SK-N-SH (cell line): Measurements from ENCODE around the gene ANO9. TPM values are rescaled to one million over a fixed set of nuclear protein-coding genes. Genes with fewer than 3 reads are reported as not detected.

ENCODE experiments used
- CTCF ChIA-PET: fragments of 300-600, 350-600 bp; formaldehyde crosslinking; extraction: SDS; loops from one replicate; lab custom pipeline; 2021; lab: Yijun Ruan, JAX
- POLR2A ChIA-PET: fragments of 350-600 bp; sonication (Branson Sonifier 250); formaldehyde crosslinking; extraction: SDS; loops from one replicate; lab custom pipeline; 2020; ENCODE audit warnings: antibody characterized with exemption, inconsistent platforms; lab: Yijun Ruan, JAX
- DNase-seq: peaks from one replicate; pipeline ENCODE4 v3.0.0; 2012
- H2AFZ ChIP-seq: fragments of 200-600 bp; sonication (generic); 2 replicates; pipeline ENCODE4 v1.8.1; 2016; ENCODE audit warnings: antibody characterized with exemption, mild to moderate bottlenecking, low read depth
- H3F3A ChIP-seq: fragments of 200-600 bp; sonication (generic); replicated peaks from 2 replicates; pipeline ENCODE3; 2016; ENCODE audit warnings: antibody characterized with exemption, mild to moderate bottlenecking; ENCODE audit not compliant: insufficient read depth
- H3K27ac ChIP-seq, 2 experiments: fragments of 200-500 bp in 1 of 2; fragments of 200-600 bp in 1 of 2; sonication (Bioruptor generic) in 1 of 2; sonication (generic), shearing (Covaris generic) in 1 of 2; 2 replicates each; pipeline versions ENCODE4 v1.5.1 to v1.6.1; 2014 to 2016; ENCODE audit warnings: low read depth in 2 of 2, inconsistent platforms in 1 of 2, low read length in 1 of 2, mild to moderate bottlenecking in 1 of 2, mixed read lengths in 1 of 2
- H3K27me3 ChIP-seq: fragments of 200-600 bp; sonication (generic), shearing (Covaris generic); 2 replicates; pipeline ENCODE4 v1.6.1; 2016; ENCODE audit warnings: mixed run types; ENCODE audit not compliant: insufficient read depth
- H3K36me3 ChIP-seq, 2 experiments: fragments of 200-500 bp in 1 of 2; fragments of 200-600 bp in 1 of 2; sonication (Bioruptor generic) in 1 of 2; sonication (generic) in 1 of 2; replicated peaks in 1 of 2; 2 replicates each; pipeline versions ENCODE3 to v1.5.1; 2014 to 2016; ENCODE audit warnings: low read length in 1 of 2, mild to moderate bottlenecking in 1 of 2; ENCODE audit not compliant: insufficient read depth in 2 of 2, control insufficient read depth in 1 of 2
- H3K4me1 ChIP-seq, 2 experiments: fragments of 200-500 bp in 1 of 2; fragments of 200-600 bp in 1 of 2; sonication (Bioruptor generic) in 1 of 2; sonication (generic), shearing (Covaris generic) in 1 of 2; 2 replicates each; pipeline versions ENCODE4 v1.5.1 to v1.6.1; 2014 to 2016; ENCODE audit warnings: low read depth in 1 of 2, low read length in 1 of 2, mixed run types in 1 of 2; ENCODE audit not compliant: insufficient read depth in 2 of 2, control insufficient read depth in 1 of 2
- H3K4me2 ChIP-seq: fragments of 200-600 bp; sonication (generic), shearing (Covaris generic); 2 replicates; pipeline ENCODE4 v1.6.1; 2017; ENCODE audit warnings: mixed run types
- H3K4me3 ChIP-seq, 2 experiments: fragments of 200-500 bp in 1 of 2; fragments of 200-600 bp in 1 of 2; sonication (Bioruptor generic) in 1 of 2; sonication (generic), shearing (Covaris generic) in 1 of 2; 2 replicates each; pipeline versions ENCODE4 v1.5.1 to v1.8.1; 2014 to 2016; ENCODE audit warnings: low read depth in 2 of 2, inconsistent platforms in 1 of 2, low read length in 1 of 2, mild to moderate bottlenecking in 1 of 2, mixed read lengths in 1 of 2, moderate library complexity in 1 of 2
- H3K79me2 ChIP-seq: fragments of 200-600 bp; sonication (generic); 2 replicates; pipeline ENCODE4 v1.8.1; 2017; ENCODE audit warnings: mild to moderate bottlenecking; ENCODE audit not compliant: insufficient read depth
- H3K9ac ChIP-seq: fragments of 200-600 bp; sonication (generic); 2 replicates; pipeline ENCODE4 v1.6.1; 2017; ENCODE audit warnings: mixed run types
- H3K9me2 ChIP-seq: fragments of 200-600 bp; sonication (generic); 2 replicates; pipeline ENCODE4 v1.6.1; 2017; ENCODE audit warnings: mixed run types
- H3K9me3 ChIP-seq: fragments of 200-600 bp; sonication (generic); 2 replicates; pipeline ENCODE4 v1.6.1; 2017; ENCODE audit warnings: mixed run types, mild to moderate bottlenecking, moderate library complexity
- H4K20me1 ChIP-seq: fragments of 200-600 bp; sonication (generic); 2 replicates; pipeline ENCODE4 v1.6.1; 2017; ENCODE audit warnings: mild to moderate bottlenecking, mixed run types; ENCODE audit not compliant: insufficient read depth
- EP300 ChIP-seq, 2 experiments: IDR thresholded peaks; 2 replicates each; pipeline versions ENCODE4 v1.4.0 to v1.6.1; 2012; ENCODE audit warnings: borderline replicate concordance in 1 of 2, low read depth in 1 of 2, low read length in 1 of 2
- GABPA ChIP-seq: IDR thresholded peaks from 2 replicates; pipeline ENCODE4 v1.4.0; 2012; ENCODE audit warnings: low read depth, mild to moderate bottlenecking
- GATA2 ChIP-seq: sonication (generic); formaldehyde crosslinking; IDR thresholded peaks from 2 replicates; pipeline ENCODE4 v1.5.0; 2020; ENCODE audit warnings: mild to moderate bottlenecking, missing genetic modification reagents
- IRF3 ChIP-seq: fragments of 150-350 bp; IDR thresholded peaks from 2 replicates; pipeline ENCODE4 v1.6.1; 2016; ENCODE audit warnings: mild to moderate bottlenecking, low read depth, low read length
- JUND ChIP-seq: IDR thresholded peaks from 2 replicates; pipeline ENCODE4 v1.4.0; 2012
- MAX ChIP-seq: IDR thresholded peaks from 2 replicates; pipeline ENCODE4 v1.4.0; 2012; ENCODE audit warnings: low read depth
- RFX5 ChIP-seq: IDR thresholded peaks from 2 replicates; pipeline ENCODE4 v1.6.1; 2012; ENCODE audit warnings: mild to moderate bottlenecking, improper control_type of control experiment, low read length
- USF1 ChIP-seq: IDR thresholded peaks from 2 replicates; pipeline ENCODE4 v1.4.0; 2012; ENCODE audit warnings: low read depth, borderline replicate concordance
- USF2 ChIP-seq: fragments of 150-350 bp; IDR thresholded peaks from 2 replicates; pipeline ENCODE4 v1.6.1; 2017; ENCODE audit warnings: antibody characterized with exemption, low read length, low read depth, borderline replicate concordance
- ZBTB33 ChIP-seq: IDR thresholded peaks from 2 replicates; pipeline ENCODE4 v1.4.0; 2012; ENCODE audit warnings: low read depth, borderline replicate concordance
- WGBS: methylation state at CpG from one replicate; pipeline ENCODE4 v1.1.6; 2017; ENCODE audit warnings: low lambda C conversion rate; 5-methylcytosine and 5-hydroxymethylcytosine counted together
- polyA plus RNA-seq, 3 experiments: library from polyadenylated mRNA; depleted of rRNA; stranded (reverse); fragments of >200 nt; gene quantifications; 2 replicates each; pipeline ENCODE4 v1.2.3, GENCODE V29; 2012

Gene ANO9
- polyA plus RNA-seq, 1 of the 3 experiments (the other 2 are of a cell fraction) = 0.12 TPM

- no peak overlapping the region for H3K9ac ChIP-seq
- no peak overlapping the region for H3K4me3 ChIP-seq
- WGBS = 91% methylated on average over 16 of the region's 19 CpGs
- ChIA-PET CTCF (interaction anchor here (1.0 to 1.2 kb wide), 2 partner anchors 22 to 25 kb away, joined by 3 to 4 read pairs; no protein-coding TSS in a partner anchor), POLR2A (no interaction called here)
- no peaks in the 10 kb centered on the region for H3F3A ChIP-seq
- no peak for TF ChIP-seq IRF3
- no peak for TF ChIP-seq GABPA
- no peak for TF ChIP-seq USF1
- TF ChIP-seq GATA2 (CRISPR knock-in tag) = no peak
- TF ChIP-seq ZBTB33 = no peak
- no peak for TF ChIP-seq MAX
- TF ChIP-seq USF2 = no peak
- no peak overlapping the region for H3K27ac ChIP-seq
- 0 out of 2 replicates have a peak, but pooled peaks cover 16% of the 10 kb centered on the region for H3K79me2 ChIP-seq
- no peaks in the 10 kb centered on the region for H4K20me1 ChIP-seq
- no peaks in the 10 kb centered on the region for H3K36me3 ChIP-seq
- H3K4me1 ChIP-seq = peaks cover 0 to 3% of the 10 kb centered on the region in 2 experiments; a peak in 2 of 4 replicates
- H2AFZ ChIP-seq = no peak overlapping the region
- H3K4me2 ChIP-seq = no peak overlapping the region
- peak; percentile 32 for DNase-seq
- no peaks in the 10 kb centered on the region for H3K27me3 ChIP-seq
- no peaks in the 10 kb centered on the region for H3K9me3 ChIP-seq
- no peaks in the 10 kb centered on the region for H3K9me2 ChIP-seq
Observed at GRCh38 chr11:473415-473814, 31.6 kb upstream of the ANO9 start.

GRCh38 chr11:472816-473215 is 31.0 kb upstream of the ANO9 start:
- ChIA-PET CTCF (interaction anchor here (1.0 kb wide), 1 partner anchor 22 kb away, joined by 4 read pairs; no protein-coding TSS in a partner anchor), POLR2A (no interaction called here)
- H3K36me3 ChIP-seq = no peaks in the 10 kb centered on the region
- no peak overlapping the region for H3K9ac ChIP-seq
- H3K27me3 ChIP-seq = no peaks in the 10 kb centered on the region
- no peak for TF ChIP-seq RFX5
- no peak for TF ChIP-seq EP300 (IDR thresholded peaks at IDR 0.05; ENCODE audit: borderline replicate concordance in 1 of 2, low read depth in 1 of 2, low read length in 1 of 2)
- TF ChIP-seq JUND = no peak
- H3K9me3 ChIP-seq = no peaks in the 10 kb centered on the region
- H3F3A ChIP-seq = no peaks in the 10 kb centered on the region
- H4K20me1 ChIP-seq = no peaks in the 10 kb centered on the region
- no peak overlapping the region for H2AFZ ChIP-seq
- 0 out of 2 replicates have a peak, but pooled peaks cover 16% of the 10 kb centered on the region for H3K79me2 ChIP-seq
- DNase-seq = peak; percentile 17
- no peak overlapping the region for H3K4me2 ChIP-seq
- H3K4me3 ChIP-seq = no peak overlapping the region
- 94% methylated on average over 17 of the region's 28 CpGs for WGBS
- no peaks in the 10 kb centered on the region for H3K9me2 ChIP-seq
- no peak overlapping the region for H3K27ac ChIP-seq
- peaks cover 0 to 3% of the 10 kb centered on the region in 2 experiments; a peak in 2 of 4 replicates for H3K4me1 ChIP-seq
